GM18909 (cell line): ENCODE data around the gene ANKRD33B.
"Not testable (repeated sequence)": the region's sequence is repeated elsewhere in the genome, so short reads cannot be mapped to it uniquely, and the experiment has no call there.

Experiments
- ATAC-seq: cut with Tn5 transposase; IDR thresholded peaks from one replicate; pipeline ENCODE4 v1.9.1; 2021; ENCODE audit warnings: mild to moderate bottlenecking; ENCODE audit not compliant: unreplicated experiment, poor library complexity

Gene ANKRD33B

GRCh38 chr5:10632110-10632761, 68.4 kb downstream of the ANKRD33B start:
- ATAC-seq = peak; percentile 44

GRCh38 chr5:10633271-10634049, 69.6 kb downstream of the ANKRD33B start:
- no peak for ATAC-seq

GRCh38 chr5:10634050-10634449, 70.2 kb downstream of the ANKRD33B start:
- no peak for ATAC-seq

GRCh38 chr5:10634562-10634961, 70.7 kb downstream of the ANKRD33B start:
- no peak for ATAC-seq

GRCh38 chr5:10635257-10635866, 71.5 kb downstream of the ANKRD33B start:
- peak; percentile 74 for ATAC-seq

GRCh38 chr5:10635867-10636350, 72.0 kb downstream of the ANKRD33B start:
- ATAC-seq = no peak

GRCh38 chr5:10636363-10637142, 72.7 kb downstream of the ANKRD33B start:
- ATAC-seq = no peak

GRCh38 chr5:10637944-10638343, 74.1 kb downstream of the ANKRD33B start:
- ATAC-seq = no peak

GRCh38 chr5:10638723-10639122, 74.9 kb downstream of the ANKRD33B start:
- ATAC-seq = not testable (repeated sequence)

GRCh38 chr5:10639846-10640368, 76.0 kb downstream of the ANKRD33B start:
- no peak for ATAC-seq

GRCh38 chr5:10642367-10642766, 78.5 kb downstream of the ANKRD33B start:
- ATAC-seq = no peak

- ATAC-seq = no peak
These were observed 80.3 kb downstream of the ANKRD33B start for GRCh38 chr5:10644192-10644591.

- peak; percentile 44 for ATAC-seq
These were observed 81.3 kb downstream of the ANKRD33B start for GRCh38 chr5:10645146-10645545.

- ATAC-seq = no peak
These were observed 81.8 kb downstream of the ANKRD33B start for GRCh38 chr5:10645671-10646070.

- no peak for ATAC-seq
These were observed 83.8 kb downstream of the ANKRD33B start for GRCh38 chr5:10647640-10648039.

- no peak for ATAC-seq
These were observed 85.2 kb downstream of the ANKRD33B start for GRCh38 chr5:10648806-10649665.

- no peak for ATAC-seq
These were observed 86.0 kb downstream of the ANKRD33B start for GRCh38 chr5:10649666-10650380.

GRCh38 chr5:10652151-10652550, 88.3 kb downstream of the ANKRD33B start:
- no peak for ATAC-seq

- ATAC-seq = no peak
These were observed 88.7 kb downstream of the ANKRD33B start for GRCh38 chr5:10652606-10653005.
